Measurements from ENCODE around the gene SH2D4B. TPM values are rescaled to one million over a fixed set of nuclear protein-coding genes. Genes with fewer than 3 reads are reported as not detected.

Gene SH2D4B
- under 1 TPM; 0.11 to 0.46 (median 0.15) TPM for polyA plus RNA-seq (ENCODE audit: insufficient read length in 4 of 4)

DNA sequence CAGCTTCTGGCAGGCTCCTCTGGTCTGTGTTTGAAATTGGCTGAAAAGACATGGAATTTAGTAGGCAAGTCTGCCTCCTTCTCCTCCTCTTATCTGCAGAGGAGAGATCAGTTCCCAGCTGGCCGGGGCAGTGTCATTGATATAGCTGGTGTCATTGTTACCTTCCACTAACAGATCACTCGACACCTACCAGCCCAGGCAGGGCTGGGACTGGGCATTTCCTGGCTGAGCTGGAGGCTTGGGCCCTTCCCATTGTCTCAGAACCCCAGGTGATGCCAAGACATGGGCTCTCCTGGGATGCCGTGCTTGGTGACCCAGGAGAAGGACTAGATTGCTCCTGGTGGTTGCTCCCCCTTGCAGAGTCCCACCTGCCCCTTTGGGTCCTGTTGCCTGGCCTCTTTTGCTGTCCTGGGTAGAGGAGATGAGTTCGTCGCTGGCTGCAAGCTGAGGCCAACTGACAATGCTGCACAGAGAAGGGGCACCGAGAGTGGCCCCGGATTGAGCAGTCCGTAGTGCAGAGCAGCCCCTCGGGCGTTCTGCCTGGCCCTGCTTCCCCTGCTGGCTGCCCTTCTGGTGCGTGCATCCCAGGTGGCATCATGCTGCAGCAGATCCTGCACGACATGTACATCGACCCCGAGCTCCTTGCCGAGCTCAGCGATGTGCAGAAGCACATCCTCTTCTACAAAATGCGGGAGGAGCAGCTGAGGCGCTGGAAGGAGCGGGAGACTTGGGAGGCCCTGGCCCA is at the start of gene SH2D4B:
Gene SH2D4B, plus strand, starts transcription at position 167 of the 745 bp plus-strand sequence. Its CDS starts 430 bp downstream, at position 597.
- DNase-seq (ENCODE audit: low read depth in 4 of 4, low spot score in 3 of 4) = no peak

DNA sequence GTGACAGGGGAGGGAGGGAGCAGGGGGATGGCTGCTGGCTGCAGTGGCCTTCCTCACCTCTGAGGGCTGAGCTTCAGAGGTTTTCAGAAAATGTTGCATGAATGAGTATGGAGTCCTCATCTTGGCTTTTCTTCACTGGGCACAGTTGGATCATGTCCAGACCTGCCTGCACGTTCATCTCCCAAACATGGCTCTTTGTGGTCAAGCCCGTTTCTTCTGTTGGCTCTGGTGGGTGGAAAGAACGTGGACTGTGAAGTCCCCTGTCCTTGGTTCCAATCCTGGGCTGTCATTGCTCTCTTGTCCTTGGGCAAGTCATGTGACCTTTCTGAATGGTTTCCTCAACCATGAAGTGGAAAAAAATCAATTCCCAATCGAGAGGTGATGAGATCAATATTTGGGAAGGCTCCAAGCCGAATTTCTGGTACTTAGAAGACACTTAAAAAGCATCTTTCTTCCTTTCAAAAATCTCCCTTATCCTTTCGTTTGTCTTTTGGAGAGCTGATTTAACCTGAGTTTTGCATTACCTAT is 49.1 kb upstream of the SH2D4B start:
- DNase-seq (ENCODE audit: low read depth in 4 of 4, low spot score in 3 of 4) = no peak

DNA sequence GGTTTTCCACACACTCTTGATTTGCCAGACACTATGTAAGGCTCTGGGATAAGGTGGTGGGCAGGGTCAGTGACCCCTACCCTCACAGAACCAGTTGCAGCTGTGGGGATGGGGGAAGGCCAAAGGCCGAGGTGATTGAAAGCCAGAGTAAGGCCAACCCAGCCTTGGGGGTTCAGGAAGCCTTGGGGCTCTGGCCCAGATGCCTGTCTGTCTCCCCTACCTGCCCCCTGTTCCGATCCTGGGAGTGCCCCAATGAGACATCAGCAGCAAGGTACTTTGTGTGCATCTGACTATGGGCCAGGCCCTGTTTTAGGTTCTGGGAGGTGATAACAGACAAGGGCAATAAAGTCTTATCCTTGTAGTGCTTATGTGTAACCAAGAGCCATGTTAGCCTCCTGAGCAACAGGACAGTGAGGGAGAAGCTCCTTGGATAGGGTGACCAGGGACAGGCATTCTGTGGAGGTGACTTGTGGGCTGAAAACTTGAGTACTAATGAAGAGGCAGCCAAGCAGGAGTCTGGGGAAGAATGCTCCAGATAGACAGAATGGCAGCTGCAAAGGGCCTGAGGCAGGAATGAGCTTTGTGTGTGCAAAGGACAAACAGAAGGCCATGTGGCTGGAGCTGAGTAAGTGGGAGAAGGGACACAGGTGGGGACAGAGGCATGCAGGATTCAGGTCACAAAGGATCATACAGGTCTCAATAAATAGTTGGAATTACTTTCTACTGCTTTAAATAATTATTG is 48.2 kb upstream of the SH2D4B start:
- DNase-seq (ENCODE audit: low read depth in 4 of 4, low spot score in 3 of 4) = no peak

DNA sequence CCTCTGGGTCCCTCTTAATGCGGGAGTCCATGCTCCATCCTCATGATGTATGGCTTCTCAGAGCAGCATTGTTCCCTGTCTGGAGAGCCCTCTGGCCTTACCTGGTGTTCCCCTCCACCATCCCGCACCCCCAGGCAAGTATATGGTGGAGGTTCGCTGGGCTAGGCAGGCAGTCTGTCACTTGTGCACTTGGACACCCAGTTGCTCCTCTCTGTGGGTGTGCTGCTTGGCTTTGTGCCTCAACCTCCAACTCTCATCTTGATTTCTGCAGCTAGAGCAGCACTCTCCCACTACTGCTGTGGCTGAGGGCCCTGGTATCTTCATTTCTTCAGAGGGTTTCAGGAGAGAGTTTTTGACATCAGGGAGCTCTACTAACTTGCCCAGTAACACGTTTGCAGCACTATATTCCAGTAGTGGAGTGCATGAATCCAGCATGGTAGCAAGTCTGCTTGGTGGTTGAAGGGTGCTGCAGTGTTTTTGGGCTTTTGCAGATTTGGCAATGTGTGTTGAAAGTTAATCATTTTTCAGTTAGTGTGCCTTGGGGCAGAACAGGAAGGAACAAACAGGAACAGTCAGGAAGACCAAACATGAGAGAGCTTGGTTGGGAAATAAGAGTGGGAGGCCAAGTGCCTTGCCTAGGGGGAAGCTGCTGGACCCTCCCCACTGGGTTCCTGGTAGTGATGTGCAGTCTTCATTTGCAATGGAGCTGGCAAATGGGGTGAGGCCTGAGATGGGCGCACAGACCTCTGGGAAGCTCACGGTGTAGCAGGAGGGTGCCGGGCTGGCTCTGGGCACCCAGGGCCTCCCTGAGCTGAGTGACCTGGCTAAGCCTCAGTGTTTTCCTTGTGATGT is 46.2 kb upstream of the SH2D4B start:
- DNase-seq (ENCODE audit: low read depth in 4 of 4, low spot score in 3 of 4) = no peak

DNA sequence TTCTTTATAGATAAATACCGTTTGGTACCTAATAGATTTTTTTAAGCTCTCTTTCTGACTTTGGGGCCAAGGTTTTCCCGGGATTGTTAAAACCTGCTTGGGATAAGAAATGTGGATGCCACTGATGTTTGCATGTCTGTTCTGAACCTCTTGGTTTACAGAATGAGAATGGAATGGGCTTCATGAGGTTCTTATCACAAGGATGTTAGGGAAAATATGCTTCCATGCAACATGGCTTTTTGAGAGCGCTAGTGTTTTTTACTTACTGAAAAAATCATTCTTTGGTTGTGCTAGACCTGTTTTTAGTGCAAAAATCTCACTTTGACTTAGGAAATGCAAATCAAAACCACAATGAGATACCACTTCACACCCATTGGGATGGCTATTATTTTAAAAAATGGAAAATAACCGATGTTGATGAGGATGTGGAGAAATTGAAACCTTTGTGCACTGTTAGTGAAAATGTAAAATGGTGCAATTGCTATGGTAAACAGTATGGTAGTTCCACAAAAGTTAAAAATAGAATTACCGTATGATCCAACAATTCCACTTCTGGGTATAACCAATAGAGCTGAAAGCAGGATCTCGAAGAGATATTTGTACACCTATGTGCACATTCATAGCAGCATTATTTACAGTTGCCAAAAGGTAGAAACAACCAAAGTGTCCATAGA is 44.7 kb upstream of the SH2D4B start:
- DNase-seq (ENCODE audit: low read depth in 4 of 4, low spot score in 3 of 4) = no peak

DNA sequence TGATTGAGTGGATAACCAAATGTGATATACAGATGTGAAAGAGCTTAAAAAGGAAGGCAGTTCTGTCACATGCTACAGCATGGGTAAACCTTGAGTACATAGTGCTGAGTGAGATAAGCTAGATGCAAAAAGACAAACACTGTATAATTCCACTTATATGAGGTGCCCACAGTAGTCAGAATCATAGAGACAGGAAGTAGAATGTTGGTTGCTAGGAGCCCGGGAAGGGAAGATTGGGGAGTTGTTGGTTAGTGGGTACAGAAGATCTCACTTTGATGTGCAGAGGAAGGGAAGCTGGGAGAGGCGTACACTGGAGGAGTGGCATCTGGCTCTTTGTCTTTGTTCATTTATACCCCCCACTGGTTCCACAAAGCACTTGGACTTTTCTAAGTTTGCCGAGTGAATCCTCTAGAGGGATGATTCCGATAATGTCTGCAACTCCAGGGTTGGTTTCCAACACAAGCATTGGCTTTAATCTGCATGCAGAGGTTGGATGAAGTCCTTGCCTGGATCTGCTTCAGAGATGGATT is 44.1 kb upstream of the SH2D4B start:
- no peak for DNase-seq (ENCODE audit: low read depth in 4 of 4, low spot score in 3 of 4)

DNA sequence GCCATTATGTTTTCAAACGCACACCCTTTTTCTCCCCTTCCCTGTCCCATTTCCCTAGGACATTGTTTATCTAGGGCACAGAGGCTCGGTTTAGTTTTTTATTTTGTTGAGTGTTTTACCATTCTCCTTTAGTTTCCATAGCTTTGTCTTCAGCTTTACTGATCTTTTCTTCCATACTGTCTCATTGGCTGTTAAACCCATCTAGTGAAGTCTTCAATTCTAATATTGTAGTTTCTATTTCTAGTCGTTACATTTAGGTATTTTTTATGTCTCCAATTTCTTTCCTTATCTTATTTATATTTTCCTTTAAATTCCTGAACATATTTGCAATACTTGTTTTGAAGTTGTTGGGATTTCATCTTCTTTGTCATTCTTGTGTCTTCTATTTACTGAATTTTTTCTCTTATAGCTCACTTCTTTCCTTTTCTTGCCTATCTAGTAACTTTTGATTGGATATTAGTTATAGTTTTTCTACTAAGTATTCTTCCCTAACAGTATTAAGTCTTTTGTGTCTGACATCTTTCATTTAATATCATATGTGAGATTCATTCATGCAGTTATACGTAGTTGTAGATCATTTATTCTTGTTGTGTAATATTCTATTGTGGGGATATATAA is 41.0 kb upstream of the SH2D4B start:
- DNase-seq (ENCODE audit: low read depth in 4 of 4, low spot score in 3 of 4) = no peak

DNA sequence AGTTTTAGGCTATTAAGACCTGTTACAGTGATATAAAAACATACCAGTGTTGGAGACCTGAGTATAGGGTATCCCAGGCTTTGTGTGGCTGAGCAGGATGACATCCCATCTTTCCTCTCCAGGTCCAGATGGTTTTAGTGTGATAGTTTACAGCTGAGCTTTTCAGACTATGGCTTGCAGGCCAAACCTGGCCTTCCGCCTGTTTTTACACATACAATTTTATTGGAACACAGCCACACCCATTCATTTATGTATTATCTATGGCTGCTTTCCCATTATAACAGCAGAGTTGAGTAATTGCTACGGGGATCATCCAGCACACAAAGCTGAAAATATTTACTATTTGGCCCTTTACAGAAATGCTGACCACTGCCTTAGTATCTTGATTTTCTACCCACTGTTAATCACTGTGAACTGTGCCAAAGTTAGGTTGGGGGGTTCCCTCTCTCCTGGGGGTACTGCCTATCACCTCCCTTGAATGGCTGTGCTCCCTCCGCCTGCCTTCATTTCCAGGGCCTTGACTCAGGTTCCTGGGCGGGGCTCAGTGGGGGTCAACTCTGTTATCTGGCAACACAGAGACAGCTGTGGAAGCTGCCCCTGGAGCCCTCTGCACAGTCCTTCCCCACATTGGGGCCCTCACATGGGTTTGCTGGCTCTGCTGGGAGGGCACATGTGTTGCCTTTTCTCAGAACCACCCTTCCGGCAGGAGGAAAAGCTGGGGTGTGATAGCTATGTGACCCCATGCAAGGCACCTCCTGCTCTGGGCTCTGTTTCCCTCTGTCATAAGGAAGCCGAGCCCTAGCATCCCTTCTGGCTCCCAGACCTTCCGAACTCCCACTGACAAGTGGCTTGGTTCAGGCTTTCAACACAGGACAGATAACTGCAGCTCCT is 40.3 kb upstream of the SH2D4B start:
- DNase-seq (ENCODE audit: low read depth in 4 of 4, low spot score in 3 of 4) = no peak

DNA sequence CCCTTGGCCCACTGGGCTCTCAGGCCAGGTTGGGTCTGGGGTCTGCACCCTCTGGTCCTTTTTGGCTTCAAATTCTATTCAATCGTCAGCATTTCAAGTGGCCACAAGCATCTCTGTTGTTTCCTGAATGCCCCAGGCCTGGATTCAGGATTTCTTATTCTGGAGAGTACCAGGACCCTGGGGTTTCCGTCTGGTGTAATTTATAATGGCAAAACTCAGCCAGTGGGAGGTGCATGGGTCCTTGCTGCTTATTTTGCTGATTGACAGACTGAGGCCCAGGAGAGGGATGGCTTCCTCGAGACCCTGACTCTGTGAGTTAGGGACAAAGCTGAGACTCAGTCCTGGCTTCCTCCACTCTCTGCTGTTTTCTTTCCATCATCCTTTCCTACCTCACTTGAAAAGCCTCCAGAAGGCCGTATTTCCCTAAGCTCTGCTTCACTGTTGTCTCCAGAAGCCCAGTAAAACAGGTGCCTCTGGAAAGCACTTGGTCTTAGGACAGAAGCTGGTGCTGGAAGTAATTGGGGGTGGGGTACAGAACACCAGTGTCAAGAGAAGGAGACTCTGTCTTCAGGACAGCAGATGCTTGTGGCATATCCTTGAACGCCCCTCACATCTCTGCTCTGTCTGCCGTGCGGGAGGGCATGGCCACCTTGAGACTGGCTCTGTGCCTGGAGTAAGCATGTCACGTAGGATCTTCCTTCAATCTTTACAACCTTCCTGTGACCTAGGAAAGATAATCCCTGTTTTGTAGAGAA is 39.4 kb upstream of the SH2D4B start:
- DNase-seq (ENCODE audit: low read depth in 4 of 4, low spot score in 3 of 4) = no peak

DNA sequence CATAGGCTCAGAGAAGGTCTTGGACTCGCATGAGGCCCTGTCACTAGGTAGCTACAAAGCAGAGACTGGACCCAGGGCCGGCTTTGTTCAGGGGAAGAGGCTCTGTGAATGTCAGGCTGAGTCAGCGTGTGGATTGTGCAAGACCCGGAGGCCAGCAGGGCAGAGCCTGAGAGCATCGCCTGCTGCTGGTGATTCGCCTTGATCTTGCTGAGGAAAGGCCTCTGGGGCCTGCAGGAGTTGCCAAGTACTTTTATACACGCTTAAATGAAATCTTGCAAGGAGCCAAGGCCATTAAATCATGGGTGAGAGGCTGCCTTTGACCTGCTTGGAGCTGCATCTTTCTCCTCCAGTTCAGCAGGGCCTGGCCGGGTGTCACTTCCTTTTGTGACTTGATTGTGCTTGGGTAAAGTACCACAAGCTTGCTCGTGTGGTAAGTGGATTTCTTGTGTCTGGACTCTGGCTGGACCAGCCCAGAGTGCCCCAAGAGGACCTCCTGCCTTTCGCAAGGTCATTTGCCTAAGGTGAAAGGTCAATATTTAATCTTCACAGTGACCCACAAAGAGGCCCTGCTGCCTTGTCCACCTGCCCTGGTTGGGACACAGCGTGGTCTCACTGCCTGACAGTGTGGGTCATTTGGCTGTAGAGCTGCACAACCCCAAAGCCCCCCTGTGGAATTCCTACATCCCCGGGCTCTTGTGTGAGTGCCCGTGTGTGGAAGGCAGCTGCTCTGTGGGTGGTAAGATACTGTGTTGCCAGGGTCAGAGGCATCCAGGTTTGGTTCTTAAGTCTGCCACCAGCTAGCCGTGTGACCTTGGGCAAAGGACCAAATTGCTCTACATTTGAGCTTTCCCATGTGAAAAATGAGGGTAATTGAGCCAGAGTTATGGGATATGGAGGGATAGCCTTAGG is 38.6 kb upstream of the SH2D4B start:
- DNase-seq (ENCODE audit: low read depth in 4 of 4, low spot score in 3 of 4) = no peak

DNA sequence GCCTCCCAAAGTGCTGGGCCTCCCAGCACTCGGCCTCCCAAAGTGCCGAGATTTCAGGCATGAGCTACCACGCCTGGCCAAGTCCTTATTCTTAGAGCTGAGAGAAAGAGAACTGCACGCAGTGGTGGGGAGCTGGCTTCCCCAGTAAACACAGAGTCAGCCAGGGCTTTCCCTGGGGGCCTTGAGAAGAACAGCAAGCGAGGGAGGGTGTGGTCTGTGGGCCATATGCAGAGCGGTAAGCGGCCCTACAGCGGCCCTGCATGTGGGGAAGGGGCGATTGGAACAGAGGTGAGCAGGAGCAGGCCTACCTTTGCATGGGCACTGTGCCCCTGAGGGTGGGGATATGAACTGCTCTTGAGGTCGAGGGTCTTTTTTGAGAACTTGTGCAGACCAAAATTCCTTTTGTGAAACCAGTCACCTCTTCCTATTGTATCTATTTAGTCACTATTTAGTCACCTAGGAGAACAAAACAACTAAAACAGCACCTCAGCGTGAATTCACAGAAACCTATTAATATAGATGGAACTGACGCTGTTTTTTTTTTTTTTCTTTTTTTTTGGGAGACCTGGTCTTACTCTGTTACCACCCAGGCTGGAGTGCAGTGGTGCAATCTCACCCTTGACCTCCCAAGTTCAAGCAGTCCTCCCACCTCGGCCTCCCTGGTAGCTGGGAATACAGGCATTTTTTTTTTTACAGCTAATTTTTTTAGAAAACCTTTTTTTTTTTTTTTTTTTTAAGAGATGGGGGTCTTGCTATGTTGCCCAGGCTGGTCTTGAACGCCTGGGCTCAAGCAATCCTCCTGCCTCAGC is 36.9 kb upstream of the SH2D4B start:
- DNase-seq (ENCODE audit: low read depth in 4 of 4, low spot score in 3 of 4) = no peak

DNA sequence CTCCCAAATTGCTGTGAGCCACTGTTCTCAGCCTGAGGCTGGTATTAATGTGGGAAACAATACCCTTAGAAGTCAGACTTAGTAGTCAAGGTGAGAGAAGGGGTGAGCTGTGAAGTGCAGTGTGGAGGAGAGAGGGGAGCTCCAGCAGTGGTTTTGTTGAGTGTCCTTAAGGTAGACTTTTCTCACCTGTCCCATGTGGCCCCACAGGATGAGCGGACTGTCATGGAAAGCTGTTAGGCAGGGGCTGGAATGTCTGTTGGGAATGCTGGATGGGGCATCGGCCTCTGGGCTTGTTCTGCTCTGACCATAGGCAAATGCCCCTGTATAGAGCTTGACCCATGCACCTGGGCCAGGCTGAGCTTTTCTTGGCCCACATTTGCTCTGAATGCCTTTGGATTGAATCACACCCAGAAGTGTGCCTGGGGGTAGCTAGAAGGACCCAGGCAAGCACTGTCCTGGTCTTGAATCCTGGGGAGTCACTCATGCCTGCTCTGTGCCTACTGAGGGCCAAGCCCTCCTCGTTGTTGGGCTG is 36.3 kb upstream of the SH2D4B start:
- DNase-seq (ENCODE audit: low read depth in 4 of 4, low spot score in 3 of 4) = no peak

DNA sequence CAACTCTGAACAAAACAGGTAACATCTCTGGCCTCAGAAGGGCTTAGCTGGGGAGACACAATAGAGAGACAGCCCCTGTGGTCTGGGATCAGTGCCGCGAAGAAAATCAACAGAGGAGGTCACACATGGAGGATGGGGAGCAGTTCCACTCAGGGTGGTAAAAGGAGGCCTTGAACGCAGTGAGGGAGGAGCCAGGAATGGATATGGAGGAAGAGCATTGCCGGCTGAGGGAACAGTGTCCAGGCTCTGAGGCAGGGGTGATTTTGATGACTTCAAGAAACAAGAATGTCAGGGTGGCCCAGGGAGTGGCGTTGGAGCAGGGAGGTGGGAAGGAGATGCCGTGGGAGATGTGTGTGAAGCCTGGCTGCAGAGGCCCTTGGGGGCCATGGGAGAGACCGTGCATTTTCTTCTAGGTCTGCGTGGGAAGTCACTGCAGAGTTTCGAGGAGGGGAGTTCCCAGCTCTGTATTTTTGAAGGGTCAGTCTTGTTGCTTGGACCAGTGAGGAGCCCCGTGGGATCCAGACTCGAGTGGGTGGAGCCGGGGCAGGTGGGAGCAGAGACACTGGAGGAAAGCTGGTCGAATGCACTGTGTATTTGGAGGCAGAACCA is 35.7 kb upstream of the SH2D4B start:
- DNase-seq (ENCODE audit: low read depth in 4 of 4, low spot score in 3 of 4) = no peak

DNA sequence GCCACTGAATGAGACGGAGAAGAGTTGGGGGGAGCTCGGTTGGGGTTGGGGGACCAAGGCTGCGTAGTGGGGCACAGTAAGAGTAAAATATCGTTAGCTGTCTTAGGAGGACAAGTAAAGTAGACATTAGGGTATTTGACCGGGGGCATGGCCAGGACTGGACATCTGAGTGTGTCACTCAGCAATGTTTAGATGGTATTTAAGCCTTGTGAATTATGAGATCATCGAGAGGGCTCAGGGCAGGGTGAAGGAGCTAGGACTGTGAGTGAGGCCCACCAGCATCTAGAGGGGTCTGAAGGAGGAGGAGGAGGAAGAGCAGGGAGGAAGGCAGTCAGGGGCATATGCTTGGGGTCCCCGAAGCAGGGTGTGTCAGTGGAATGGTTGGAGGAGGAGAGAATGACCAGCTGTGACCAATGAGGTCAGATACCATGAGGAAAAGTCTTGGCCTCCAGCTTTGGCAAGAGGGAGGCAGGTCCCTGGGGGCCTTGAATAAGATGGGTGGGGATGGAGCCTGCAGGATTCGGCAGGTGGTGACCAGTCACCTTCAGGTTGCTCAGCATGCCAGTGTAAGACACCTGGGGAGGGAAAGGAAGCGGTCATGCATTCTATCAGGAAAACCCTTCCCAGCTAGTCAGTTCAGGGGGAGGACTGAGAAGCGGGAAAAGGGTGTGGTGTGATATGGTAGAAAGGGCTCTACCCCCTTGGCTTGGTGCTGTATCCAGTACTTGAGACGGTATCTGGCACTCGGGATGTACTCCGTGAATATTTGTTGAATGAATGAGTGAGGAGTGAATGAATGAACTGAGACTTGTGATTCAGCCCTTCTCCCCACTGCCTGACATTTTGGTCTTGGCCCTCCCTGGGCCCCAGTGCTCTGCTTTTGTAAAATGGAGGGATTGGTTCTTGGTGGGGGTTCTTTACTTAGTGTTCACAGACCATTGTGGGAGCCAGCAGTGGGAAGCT is 34.8 kb upstream of the SH2D4B start:
- no peak for DNase-seq (ENCODE audit: low read depth in 4 of 4, low spot score in 3 of 4)
